ENCODE measurements around the gene SRSF11.

SRSF11 gene

GRCh38 chr1:70195342-70195741 lies 25.8 kb upstream of the SRSF11 start:
- POLR2A ChIA-PET: interaction anchor here (0.7 kb wide), 1 partner anchor 216 kb away, joined by 3 read pairs; no protein-coding TSS in a partner anchor
- CTCF ChIA-PET: interaction anchor here (1.9 kb wide), 1 partner anchor 17 kb away, joined by 4 read pairs; no protein-coding TSS in a partner anchor
- TF ChIP-seq, protein P1, sequence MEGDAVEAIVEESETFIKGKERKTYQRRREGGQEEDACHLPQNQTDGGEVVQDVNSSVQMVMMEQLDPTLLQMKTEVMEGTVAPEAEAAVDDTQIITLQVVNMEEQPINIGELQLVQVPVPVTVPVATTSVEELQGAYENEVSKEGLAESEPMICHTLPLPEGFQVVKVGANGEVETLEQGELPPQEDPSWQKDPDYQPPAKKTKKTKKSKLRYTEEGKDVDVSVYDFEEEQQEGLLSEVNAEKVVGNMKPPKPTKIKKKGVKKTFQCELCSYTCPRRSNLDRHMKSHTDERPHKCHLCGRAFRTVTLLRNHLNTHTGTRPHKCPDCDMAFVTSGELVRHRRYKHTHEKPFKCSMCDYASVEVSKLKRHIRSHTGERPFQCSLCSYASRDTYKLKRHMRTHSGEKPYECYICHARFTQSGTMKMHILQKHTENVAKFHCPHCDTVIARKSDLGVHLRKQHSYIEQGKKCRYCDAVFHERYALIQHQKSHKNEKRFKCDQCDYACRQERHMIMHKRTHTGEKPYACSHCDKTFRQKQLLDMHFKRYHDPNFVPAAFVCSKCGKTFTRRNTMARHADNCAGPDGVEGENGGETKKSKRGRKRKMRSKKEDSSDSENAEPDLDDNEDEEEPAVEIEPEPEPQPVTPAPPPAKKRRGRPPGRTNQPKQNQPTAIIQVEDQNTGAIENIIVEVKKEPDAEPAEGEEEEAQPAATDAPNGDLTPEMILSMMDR (IDR thresholded peaks at IDR 0.05; ENCODE audit: control extremely low read depth, extremely low read depth, low read depth, missing control alignments): no peak
- DNase-seq (ENCODE audit: extremely low spot score): no peak

GRCh38 chr1:70196333-70196732 lies 24.8 kb upstream of the SRSF11 start:
- ChIA-PET POLR2A (no interaction called here), CTCF (interaction anchor here (1.7 to 1.9 kb wide), 3 partner anchors 10 to 18 kb away, joined by 4 to 7 read pairs (median 4); partner anchors contain the start of gene LRRC40)
- TF ChIP-seq, protein P1 (IDR thresholded peaks at IDR 0.05; ENCODE audit: control extremely low read depth, extremely low read depth, low read depth, missing control alignments): no peak
- DNase-seq (ENCODE audit: extremely low spot score): no peak

DNA sequence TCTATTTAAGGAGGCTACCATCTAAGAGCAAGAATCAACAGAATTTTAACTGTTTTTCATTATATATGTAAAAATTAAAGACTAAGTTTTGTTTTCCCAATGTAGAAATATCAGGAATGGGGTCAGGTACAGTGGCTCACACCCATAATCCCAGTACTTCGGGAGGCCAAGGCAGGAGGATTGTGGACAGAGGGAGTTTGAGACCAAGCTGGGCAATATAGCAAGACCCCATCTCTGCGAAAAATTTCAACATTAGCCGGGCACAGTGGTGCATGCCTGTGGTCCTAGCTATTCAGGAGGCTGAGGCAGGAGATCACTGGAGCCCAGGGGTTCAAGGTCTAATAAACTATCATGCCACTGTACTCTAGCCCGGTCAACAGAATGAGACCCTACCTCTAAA lies 21.1 kb upstream of the SRSF11 start:
- ChIA-PET CTCF (interaction anchor here (3.1 kb wide), 1 partner anchor 10 kb away, joined by 16 read pairs; no protein-coding TSS in a partner anchor), POLR2A (no interaction called here)
- TF ChIP-seq, protein P1 (IDR thresholded peaks at IDR 0.05; ENCODE audit: control extremely low read depth, extremely low read depth, low read depth, missing control alignments): no peak
- DNase-seq (ENCODE audit: extremely low spot score): no peak

DNA sequence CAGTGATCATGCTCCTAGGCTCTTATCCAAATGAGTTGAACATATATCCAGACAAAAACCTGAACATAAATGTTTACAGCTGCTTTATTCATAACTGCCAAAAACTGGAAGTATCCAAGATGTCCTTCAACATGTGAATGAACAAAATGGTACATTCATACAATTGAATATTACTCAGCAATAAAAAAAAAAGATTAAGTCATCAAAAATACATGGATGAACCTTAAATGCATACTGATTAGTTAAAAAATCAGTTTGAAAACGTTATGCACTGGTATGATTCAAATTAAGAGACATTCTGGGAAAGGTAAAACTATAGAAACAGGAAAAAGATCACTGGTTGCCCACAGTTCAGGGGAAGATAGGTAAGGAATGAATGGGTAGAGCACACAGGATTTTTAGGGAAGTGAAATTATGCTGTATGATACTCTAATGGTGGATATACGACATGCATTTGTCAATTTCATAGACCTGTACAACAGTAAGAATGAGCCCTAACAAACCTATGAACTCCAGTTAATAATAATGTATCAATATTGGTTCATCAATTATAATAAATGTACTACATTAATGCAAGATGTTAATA lies 18.9 kb upstream of the SRSF11 start:
- POLR2A ChIA-PET: no interaction called here

DNA sequence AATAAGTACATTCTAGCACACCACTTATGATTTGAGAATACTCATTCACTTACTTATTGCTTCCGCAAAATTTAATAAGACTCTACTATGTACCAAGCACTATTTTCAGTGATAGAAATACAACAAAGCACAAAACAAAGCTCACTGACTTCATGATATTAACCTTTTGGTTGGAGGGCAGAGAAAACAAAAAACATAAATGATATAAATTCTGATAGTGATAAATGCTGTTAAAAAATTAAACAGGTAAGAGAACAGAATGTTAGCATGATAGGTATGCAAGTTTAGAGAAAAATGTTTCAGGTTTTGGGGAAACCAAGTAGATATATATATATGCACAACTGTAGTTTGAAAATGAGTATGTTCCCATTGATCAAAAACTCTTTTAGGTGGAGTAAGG lies 17.0 kb upstream of the SRSF11 start:
- TF ChIP-seq, protein P1 (IDR thresholded peaks at IDR 0.05; ENCODE audit: control extremely low read depth, extremely low read depth, low read depth, missing control alignments): no peak
- ChIA-PET POLR2A (no interaction called here), CTCF (interaction anchor here (1.1 kb wide), 1 partner anchor 11 kb away, joined by 3 read pairs; no protein-coding TSS in a partner anchor)
- DNase-seq (ENCODE audit: extremely low spot score): no peak

More for the DNA sequence above, 18.9 kb upstream of the SRSF11 start:
- CTCF ChIA-PET: no interaction called here
- DNase-seq (ENCODE audit: extremely low spot score): no peak
- TF ChIP-seq, protein P1 (IDR thresholded peaks at IDR 0.05; ENCODE audit: control extremely low read depth, extremely low read depth, low read depth, missing control alignments): no peak

DNA sequence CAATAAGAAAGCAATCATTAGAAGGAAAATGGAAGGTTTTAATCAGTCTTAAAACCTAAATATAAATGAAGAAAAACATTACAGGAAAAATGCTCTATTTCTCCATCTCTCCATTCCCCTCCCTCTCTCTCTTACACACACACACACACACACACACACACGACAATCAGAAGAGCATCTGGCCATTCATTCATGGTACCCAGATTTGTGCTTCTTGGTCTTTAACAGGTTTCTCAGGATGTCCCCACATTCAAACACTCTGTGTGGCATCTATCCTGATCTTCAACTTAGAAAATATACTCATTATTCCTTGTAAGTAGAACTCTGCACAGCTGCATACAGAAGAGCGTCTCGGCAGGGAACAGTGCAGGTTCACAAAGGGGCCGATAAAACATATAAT lies 16.6 kb upstream of the SRSF11 start:
- POLR2A ChIA-PET: no interaction called here
- CTCF ChIA-PET: interaction anchor here (1.1 kb wide), 2 partner anchors 11 to 29 kb away, joined by 3 to 4 read pairs; no protein-coding TSS in a partner anchor
- DNase-seq (ENCODE audit: extremely low spot score): no peak
- TF ChIP-seq, protein P1 (IDR thresholded peaks at IDR 0.05; ENCODE audit: control extremely low read depth, extremely low read depth, low read depth, missing control alignments): no peak

All from GM10248 (cell line).